NCI-H146 treated with DMSO at 0.1 percent for 48 hours (cell line): ENCODE data around the gene ENPP6.
"Not testable (repeated sequence)": the region's sequence is repeated elsewhere in the genome, so short reads cannot be mapped to it uniquely, and the experiment has no call there.

Experiments used
- DNase-seq: peaks from one replicate; lab custom pipeline; 2025; ENCODE audit not compliant: unreplicated experiment; lab: John Stamatoyannopoulos, UW

Gene ENPP6

DNA sequence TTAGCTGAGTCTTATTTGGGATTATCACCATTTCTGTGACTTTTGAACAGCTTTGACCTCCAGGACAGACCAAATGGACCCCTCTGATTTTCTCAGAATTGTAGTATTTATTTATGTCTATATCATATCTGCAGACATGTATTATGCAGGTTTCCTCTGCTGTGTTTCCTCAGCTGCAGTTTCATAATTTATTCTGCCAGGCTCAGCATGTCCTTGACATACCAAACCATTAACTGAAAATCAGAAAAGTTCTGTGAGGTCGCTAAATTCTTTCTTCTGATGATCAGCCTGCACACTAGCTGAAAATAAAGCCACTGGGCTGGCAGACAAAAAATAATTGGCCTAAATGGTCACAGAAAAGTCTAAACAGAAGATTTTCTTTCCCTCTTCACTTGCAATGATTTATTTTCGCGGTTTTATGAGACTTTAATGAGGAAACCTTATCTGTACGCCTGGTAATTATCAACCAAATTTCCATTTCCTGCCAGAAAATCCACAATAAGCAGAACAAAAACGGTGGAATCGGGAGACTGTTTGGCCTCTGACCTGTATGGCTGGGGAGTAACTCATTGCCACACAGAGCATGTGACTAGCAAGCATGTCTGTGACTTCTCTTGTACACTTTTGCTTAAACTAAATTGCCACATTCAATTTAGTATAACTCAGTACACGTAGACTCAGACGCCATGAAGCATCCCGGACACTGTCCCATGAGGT lies 150.9 kb downstream of the ENPP6 start:
- no peak for DNase-seq

DNA sequence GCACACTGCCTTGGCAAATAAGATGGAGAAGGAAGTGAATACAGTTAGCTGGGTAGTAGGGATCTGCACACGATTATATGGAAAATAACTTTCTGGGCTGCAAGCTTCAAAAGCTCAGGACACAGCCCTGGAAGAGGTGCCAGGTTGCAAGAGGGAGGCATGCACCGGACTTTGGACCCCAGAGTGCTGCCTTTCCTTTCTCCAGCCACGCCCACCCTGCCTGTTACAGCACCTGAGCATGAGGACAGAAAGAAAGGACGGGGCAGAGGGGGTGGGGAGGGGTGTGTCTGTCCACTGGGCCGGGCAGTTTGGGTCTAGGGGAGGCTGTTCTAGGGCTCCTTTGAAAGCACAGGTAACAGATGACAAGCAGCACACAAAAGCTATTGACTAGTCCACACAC lies 152.8 kb downstream of the ENPP6 start:
- no peak for DNase-seq

DNA sequence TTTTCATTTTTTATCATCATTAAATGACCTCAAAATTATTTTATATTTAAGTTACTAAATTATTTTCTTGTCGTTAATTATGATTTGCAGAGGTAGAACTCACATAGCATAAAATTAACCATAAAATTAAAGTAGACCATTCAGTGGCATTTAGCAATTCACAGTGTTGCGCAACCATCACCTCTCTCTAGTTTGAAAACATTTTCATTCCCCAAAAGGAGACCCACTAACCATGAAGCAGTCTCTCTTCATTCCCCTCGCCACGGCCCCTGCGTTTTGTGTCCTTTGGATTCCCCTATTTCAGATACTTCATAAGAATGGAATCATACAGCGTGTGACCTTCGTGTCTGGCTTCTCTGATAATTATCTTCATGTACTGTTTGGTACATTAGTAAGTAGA lies 154.9 kb downstream of the ENPP6 start:
- DNase-seq: no peak

DNA sequence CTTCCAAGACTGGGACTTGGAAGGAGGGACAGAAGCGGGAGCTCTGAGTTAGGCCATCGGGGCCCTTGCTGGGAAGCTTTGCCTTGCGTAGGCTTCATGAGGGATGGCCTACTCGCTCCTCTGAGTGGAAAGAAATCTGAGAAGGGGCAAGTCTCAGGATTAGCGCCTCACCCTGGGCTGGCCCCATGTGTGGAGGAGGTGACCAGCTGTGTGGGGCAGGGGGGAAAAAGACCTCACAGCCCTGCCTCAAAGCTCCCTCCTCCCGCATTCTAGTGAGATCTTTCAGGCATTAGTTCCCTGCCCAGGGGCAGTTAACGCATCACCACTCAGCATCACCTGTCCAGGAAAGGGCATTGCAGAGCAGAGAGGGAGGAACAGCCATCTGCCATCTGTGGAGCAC lies 156.1 kb downstream of the ENPP6 start:
- no peak for DNase-seq

DNA sequence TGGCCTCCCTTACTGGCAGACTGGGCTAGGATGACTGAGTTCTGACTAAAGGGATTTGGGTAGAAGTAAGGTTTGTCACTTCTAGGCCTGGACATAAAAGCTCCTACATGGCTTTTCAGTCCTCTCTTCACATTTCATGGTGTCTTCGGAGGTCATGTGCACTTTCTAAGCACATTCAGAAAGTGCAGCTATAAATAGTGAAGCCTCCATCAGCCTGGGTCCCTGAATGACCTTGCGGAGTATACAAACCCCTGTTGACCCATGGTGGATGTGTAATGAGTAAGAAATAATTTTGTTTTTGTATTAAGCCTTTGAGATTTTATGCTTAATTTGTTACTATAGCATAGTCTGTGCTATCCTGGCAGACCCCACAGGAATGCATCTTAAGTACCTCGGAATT lies 158.6 kb downstream of the ENPP6 start:
- no peak for DNase-seq

DNA sequence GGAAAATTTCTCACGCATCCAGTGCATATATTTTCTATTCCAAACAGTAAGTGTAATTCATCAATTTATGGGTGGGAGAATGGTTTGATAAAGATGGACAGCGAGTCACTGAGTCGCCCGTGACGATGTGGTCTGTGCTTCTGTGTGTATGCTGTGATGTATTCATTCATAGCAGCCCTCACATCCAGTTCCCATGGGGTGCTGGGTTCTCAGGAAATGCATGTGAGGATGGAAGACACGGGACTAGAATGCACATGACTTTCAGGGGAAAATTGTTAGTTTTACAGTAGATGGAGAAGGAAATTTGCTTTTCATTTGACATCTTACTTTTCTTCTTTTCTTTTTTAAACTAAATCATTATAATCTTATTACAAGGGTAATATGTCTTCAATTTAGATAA lies 159.6 kb downstream of the ENPP6 start:
- no peak for DNase-seq

DNA sequence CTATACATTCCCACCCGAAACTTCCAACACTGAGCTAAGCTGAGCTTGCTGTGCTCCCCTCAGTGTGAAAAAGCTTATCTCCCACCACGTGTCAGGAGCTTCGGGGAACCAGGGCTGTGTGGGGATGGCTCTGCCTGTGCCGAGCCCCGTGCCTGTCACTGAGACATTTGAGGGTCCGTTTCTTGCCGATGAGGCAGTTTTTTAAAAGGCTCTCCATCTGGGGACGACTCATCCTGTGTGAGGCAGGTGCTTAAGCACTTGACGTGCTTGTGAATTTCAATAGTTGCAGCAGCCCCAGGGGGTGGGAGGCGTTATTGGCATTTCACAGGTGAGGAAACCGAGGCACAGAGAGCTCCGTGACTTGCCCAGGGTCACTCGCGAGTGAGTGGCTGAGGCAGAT lies 160.8 kb downstream of the ENPP6 start:
- no peak for DNase-seq

DNA sequence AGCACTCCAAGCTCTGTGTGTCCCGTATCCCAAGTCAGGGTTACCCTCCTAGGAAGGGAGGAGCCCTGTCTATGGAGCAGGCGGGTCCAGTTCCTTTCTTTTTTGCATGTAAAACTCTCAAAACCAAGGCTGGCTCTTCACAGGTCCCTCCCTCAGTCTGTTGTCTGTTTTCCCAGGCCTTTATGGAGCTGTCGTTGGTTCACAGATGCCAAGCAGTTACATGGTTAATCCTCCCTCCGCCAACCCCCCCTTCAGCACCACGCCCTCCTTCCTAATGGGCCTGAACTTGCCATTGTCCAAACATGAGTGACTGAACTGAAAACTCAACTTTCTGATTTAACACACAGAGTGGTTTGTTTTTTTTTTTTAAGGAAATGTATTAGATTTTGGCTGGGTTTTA lies 164.2 kb downstream of the ENPP6 start:
- no peak for DNase-seq

DNA sequence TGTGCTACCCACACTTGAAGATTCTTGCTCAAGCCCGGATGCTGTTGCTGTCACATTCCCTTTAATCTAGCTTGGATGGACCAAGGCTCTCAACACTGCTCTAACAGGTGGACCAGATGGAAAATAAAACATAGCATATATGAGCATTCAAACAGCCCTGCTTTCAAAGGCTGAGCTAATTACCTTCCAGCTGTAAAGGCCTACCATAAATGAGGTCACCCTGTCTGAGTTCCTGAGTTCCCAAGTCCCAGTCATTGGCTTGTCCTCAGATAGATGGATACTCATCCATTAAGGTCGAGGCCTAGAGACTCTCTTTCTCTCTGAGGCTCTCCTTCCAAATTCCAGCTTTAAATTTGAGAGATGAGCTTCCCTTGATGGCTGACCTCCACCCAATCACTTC lies 165.1 kb downstream of the ENPP6 start:
- DNase-seq: no peak

DNA sequence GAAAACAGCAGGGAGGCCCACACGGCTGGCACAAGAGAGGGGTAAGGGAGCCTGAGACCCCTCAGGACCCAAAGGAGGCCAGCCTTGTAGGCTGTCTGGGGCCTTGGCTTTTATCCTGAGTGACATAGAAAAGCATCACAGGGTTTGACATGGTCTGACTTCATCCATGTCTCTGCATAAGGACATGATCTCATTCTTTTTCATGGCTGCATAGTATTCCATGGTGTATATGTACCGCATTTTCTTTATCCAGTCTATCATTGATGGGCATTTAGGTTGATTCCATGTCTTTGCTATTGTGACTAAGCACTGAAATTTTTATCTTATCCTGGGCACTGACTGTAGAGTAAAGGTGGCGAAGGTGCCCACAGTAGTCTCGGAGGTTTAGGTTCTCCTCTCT lies 166.4 kb downstream of the ENPP6 start:
- DNase-seq: not testable (repeated sequence)

DNA sequence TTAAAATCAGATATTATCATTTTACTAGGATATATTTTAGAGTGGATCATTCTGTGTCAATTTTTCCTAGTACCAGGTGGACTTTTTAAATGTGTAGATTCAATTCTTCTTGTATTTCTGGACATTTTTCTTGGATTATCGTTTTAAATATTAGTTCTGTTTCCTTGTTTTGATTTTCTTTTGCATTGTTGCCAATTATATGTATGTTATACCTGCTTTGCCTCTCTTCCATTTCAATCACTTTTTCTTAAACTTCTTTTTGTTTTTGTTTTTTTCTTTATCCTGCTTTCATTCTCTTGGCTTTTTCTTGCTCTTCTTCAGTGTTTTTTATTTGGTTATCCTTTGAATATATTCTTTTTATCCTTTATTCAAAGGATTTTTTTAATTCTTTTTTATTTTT lies 171.5 kb downstream of the ENPP6 start:
- no peak for DNase-seq

DNA sequence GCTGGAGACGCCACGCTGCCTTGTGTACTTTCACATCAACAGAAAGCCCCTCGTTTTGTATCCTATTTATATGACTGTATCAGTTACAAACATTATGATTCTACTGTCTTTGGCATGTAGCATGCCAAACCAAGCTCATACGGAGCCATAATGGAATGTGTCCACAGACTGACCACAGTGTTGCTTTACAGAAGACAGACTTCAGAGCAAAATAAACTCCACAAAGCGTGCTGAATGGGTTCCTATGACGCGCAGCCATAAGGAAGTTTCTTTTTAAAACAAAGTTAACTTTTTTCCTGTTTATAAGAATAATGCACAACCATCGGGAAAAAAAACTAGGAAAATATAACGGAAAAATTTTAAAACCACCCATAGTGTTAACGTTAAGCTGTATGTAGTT lies 176.5 kb downstream of the ENPP6 start:
- no peak for DNase-seq

DNA sequence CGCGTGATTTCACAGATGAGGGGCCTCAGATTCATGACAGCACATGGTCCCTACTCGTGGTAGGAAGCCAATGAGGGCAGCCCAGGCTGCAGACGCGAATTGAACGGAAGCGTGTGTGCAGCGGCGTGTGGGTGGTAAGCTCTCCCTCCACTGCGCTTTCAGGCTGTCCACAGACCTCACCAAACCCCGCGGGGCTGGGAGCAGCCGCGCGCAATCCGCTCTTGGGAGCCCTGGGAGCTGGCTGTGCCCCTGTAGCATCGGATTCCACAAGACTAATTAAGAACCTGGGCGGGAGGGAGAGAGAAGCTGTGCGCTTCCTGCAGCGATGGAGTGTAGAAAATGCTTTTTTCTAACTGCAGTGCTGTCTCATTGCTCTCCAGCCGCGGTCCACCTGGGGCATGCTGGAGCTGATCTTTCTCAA lies 177.7 kb downstream of the ENPP6 start:
- DNase-seq: no peak
